H1 (cell line): Measurements from ENCODE around the gene S100A6.

Experiments used
- ATF3 ChIP-seq: IDR thresholded peaks from 2 replicates; pipeline ENCODE4 v1.6.1; 2011; ENCODE audit warnings: low read depth, mild to moderate bottlenecking, low read length; ENCODE audit not compliant: insufficient read depth
- CHD7 ChIP-seq: fragments of 300-600 bp; sonication (generic); IDR thresholded peaks from 2 replicates; pipeline ENCODE4 v1.7.1; 2012; ENCODE audit warnings: low read length, moderate library complexity, mild to moderate bottlenecking, inconsistent platforms; ENCODE audit not compliant: insufficient replicate concordance
- CTCF ChIP-seq, 3 experiments: IDR thresholded peaks; 1 replicate in 2 of 3; 2 replicates in 1 of 3; pipeline versions ENCODE4 v1.5.1 to v1.6.1; 2011; ENCODE audit warnings: low read length in 3 of 3, mild to moderate bottlenecking in 3 of 3, inconsistent platforms in 2 of 3, low read depth in 1 of 3, moderate library complexity in 1 of 3; ENCODE audit not compliant: insufficient read depth in 1 of 3; ENCODE audit errors: control extremely low read depth in 1 of 3
- EP300 ChIP-seq, 2 experiments: IDR thresholded peaks; 1 replicate in 1 of 2; 2 replicates in 1 of 2; pipeline ENCODE4 v1.6.1; 2011 to 2012; ENCODE audit warnings: low read depth in 2 of 2, low read length in 2 of 2, mild to moderate bottlenecking in 2 of 2, borderline replicate concordance in 1 of 2, inconsistent platforms in 1 of 2, moderate library complexity in 1 of 2
- HDAC6 ChIP-seq: IDR thresholded peaks from one replicate; pipeline ENCODE4 v1.7.1; 2012; ENCODE audit warnings: low read depth, mild to moderate bottlenecking, inconsistent platforms, low read length, moderate library complexity
- JUND ChIP-seq: IDR thresholded peaks from 2 replicates; pipeline ENCODE4 v1.6.1; 2011; ENCODE audit warnings: mild to moderate bottlenecking, improper control_type of control experiment, low read length
- POLR2A ChIP-seq, 2 experiments: IDR thresholded peaks; 1 replicate in 1 of 2; 2 replicates in 1 of 2; pipeline ENCODE4 v1.6.1; 2011; ENCODE audit warnings: low read depth in 2 of 2, low read length in 2 of 2, mild to moderate bottlenecking in 2 of 2; ENCODE audit errors: control extremely low read depth in 1 of 2
- RFX5 ChIP-seq: IDR thresholded peaks from 2 replicates; pipeline ENCODE4 v1.6.1; 2011; ENCODE audit warnings: low read depth, low read length, improper control_type of control experiment, borderline replicate concordance
- SIN3A ChIP-seq, 2 experiments: IDR thresholded peaks in 1 of 2; conservative IDR thresholded peaks in 1 of 2; 2 replicates each; pipeline ENCODE4 v1.6.1; 2011 to 2012; ENCODE audit warnings: low read length in 2 of 2, improper control_type of control experiment in 1 of 2, low read depth in 1 of 2, mild to moderate bottlenecking in 1 of 2
- SP1 ChIP-seq: IDR thresholded peaks from 2 replicates; pipeline ENCODE4 v1.6.1; 2011; ENCODE audit warnings: low read depth, low read length
- SUZ12 ChIP-seq: fragments of 200-600 bp; sonication (generic); IDR thresholded peaks from 2 replicates; pipeline ENCODE4 v1.6.1; 2012; ENCODE audit warnings: mild to moderate bottlenecking, inconsistent platforms, low read length, moderate library complexity, mixed read lengths
- USF2 ChIP-seq: IDR thresholded peaks from 2 replicates; pipeline ENCODE4 v1.6.1; 2011; ENCODE audit warnings: low read length, improper control_type of control experiment

- no peak for TF ChIP-seq SUZ12
- no peak for TF ChIP-seq HDAC6
- TF ChIP-seq POLR2A (IDR thresholded peaks at IDR 0.05; ENCODE audit: control extremely low read depth in 1 of 2, low read depth in 2 of 2, low read length in 2 of 2) = no peak
- no peak for TF ChIP-seq ATF3
- no peak for TF ChIP-seq CTCF (IDR thresholded peaks at IDR 0.05; ENCODE audit: control extremely low read depth in 1 of 3, insufficient read depth in 1 of 3, low read depth in 1 of 3, low read length in 3 of 3)
- no peak for TF ChIP-seq SIN3A (conservative IDR thresholded peaks at IDR 0.05 in 1 of 2, IDR thresholded peaks at IDR 0.05 in 1 of 2; ENCODE audit: low read depth in 1 of 2, low read length in 2 of 2)
- no peak for TF ChIP-seq SP1
- no peak for TF ChIP-seq RFX5
- TF ChIP-seq EP300 (IDR thresholded peaks at IDR 0.05; ENCODE audit: borderline replicate concordance in 1 of 2, low read depth in 2 of 2, low read length in 2 of 2) = no peak
- no peak for TF ChIP-seq JUND
- TF ChIP-seq CHD7 = no peak
- TF ChIP-seq USF2 = no peak
Observed at GRCh38 chr1:153563991-153564390, 28.2 kb upstream of the S100A6 start.
